Sigmoid colon (tissue), 7 donors: Measurements from ENCODE around the gene RAB25. TPM values are rescaled to one million over a fixed set of nuclear protein-coding genes. Genes with fewer than 3 reads are reported as not detected.

ENCODE experiments used
- DNase-seq: peaks from one replicate; pipeline ENCODE4 v3.0.0-alpha.2; 2019
- H3K27ac ChIP-seq, 4 donors: fragments of 200-600 bp; sonication (generic); one replicate each; pipeline ENCODE4 v1.5.1; 2016 to 2019; ENCODE audit warnings: mild to moderate bottlenecking in 1 of 4
- H3K27me3 ChIP-seq, 3 donors: fragments of 200-600 bp; sonication (generic); one replicate each; pipeline ENCODE4 v1.5.1; 2019; ENCODE audit warnings: mild to moderate bottlenecking in 1 of 3
- H3K36me3 ChIP-seq, 4 donors: fragments of 200-600 bp; sonication (generic); one replicate each; pipeline ENCODE4 v1.5.1; 2016 to 2019
- H3K4me1 ChIP-seq, 4 donors: fragments of 200-600 bp; sonication (generic); one replicate each; pipeline ENCODE4 v1.5.1; 2017 to 2019
- H3K4me3 ChIP-seq, 4 donors: fragments of 200-600 bp; sonication (generic); one replicate each; pipeline ENCODE4 v1.5.1; 2017 to 2019; ENCODE audit warnings: mild to moderate bottlenecking in 2 of 4, moderate library complexity in 1 of 4
- H3K9me3 ChIP-seq, 4 donors: fragments of 200-600 bp in 3 of 4; sonication (generic) in 3 of 4; one replicate each; pipeline versions ENCODE4 v1.5.1 to v1.6.1; 2013 to 2019
- CTCF ChIP-seq, 4 experiments: fragments of 450-650 bp in 3 of 4; fragments of 200-600 bp in 1 of 4; IDR thresholded peaks; one replicate each; pipeline ENCODE4 v1.5.1; 2016 to 2019; ENCODE audit warnings: antibody characterized with exemption in 4 of 4, mild to moderate bottlenecking in 3 of 4, moderate library complexity in 2 of 4
- EP300 ChIP-seq, 4 donors: sonication (generic); formaldehyde crosslinking; IDR thresholded peaks; one replicate each; pipeline ENCODE4 v1.6.1; 2017; ENCODE audit warnings: antibody characterized with exemption in 4 of 4
- POLR2A ChIP-seq, 2 donors: fragments of 450-650 bp; IDR thresholded peaks; one replicate each; pipeline ENCODE4 v1.6.1; 2016; ENCODE audit warnings: antibody characterized with exemption in 2 of 2, mild to moderate bottlenecking in 2 of 2, moderate library complexity in 2 of 2
- POLR2AphosphoS5 ChIP-seq, 4 donors: sonication (generic); formaldehyde crosslinking; IDR thresholded peaks; one replicate each; pipeline ENCODE4 v1.6.1; 2017; ENCODE audit warnings: antibody characterized with exemption in 4 of 4
- WGBS, 2 donors: extraction: QIAGEN DNeasy Blood & Tissue Kit; methylation state at CpG; one replicate each; pipeline ENCODE4 v1.1.7; 2013; 5-methylcytosine and 5-hydroxymethylcytosine counted together
- intact Hi-C: fragments of 100-400 bp; cut with DNase I; formaldehyde crosslinking; loops from one replicate; pipeline ENCODE4 v1.15.1; 2023
- polyA plus RNA-seq, 3 donors: library from polyadenylated mRNA; stranded (reverse); fragments of 200-250 nt; gene quantifications; one replicate each; pipeline ENCODE4 v1.2.3, GENCODE V29; 2013
- total RNA-seq, 4 donors: library from RNA; depleted of rRNA; stranded (reverse); fragments of >200 nt; gene quantifications; one replicate each; pipeline ENCODE4 v1.1.0, GENCODE V29; 2016
- donor health status: healthy with polysubstance abuse.
- donor health status: Bipolar disorder and iron deficiency.
- donor health status: healthy.

The RAB25 gene
- total and polyA plus RNA-seq, 7 donors, result 187 to 237 (median 201) TPM; not detected in 4

GRCh38 chr1:156090840-156091188 lies 29.9 kb downstream of the RAB25 start:
- peak; percentile 93 for DNase-seq
- Histone ChIP-seq H3K9me3 (no peaks in the 10 kb centered on the region), H3K4me1 (peaks cover 0 to 15% (median 5%) of the 10 kb centered on the region in 4 donors), H3K27ac (peak overlapping the region in 1 of 4 donors; percentile 9), H3K27me3 (no peaks in the 10 kb centered on the region), H3K4me3 (no peak overlapping the region), H3K36me3 (no peaks in the 10 kb centered on the region)
- intact Hi-C loops, result loop anchor here (1.0 kb wide), 1 partner anchor 134 kb away; no protein-coding TSS in a partner anchor
- no peak for TF ChIP-seq POLR2AphosphoS5 (IDR thresholded peaks at IDR 0.05)
- no peak for TF ChIP-seq POLR2A (IDR thresholded peaks at IDR 0.05)
- TF ChIP-seq EP300 (IDR thresholded peaks at IDR 0.05), result no peak
- peak; percentile 69 to 87 (median 84) for TF ChIP-seq CTCF (IDR thresholded peaks at IDR 0.05)
- WGBS, 2 donors, result 35 to 42% methylated on average over 14 of the region's 14 CpGs

DNA sequence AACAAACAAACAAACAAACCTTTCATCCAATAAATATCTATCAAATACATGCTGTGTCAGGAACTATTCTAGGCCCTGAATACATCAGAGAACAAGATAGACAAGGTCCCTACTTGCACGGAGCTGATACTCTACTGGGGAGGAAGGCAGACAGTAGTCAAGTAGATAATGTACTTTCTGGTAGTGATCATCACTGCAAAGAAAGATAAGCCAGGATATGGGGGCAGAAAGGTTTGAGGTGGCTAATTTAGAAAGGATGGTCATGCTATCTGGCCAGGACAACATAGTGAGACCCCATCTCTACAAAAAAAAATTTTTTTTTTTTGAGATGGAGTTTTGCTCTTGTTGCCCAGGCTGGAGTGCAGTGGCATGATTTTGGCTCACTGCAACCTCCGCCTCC lies 30.6 kb downstream of the RAB25 start:
- H3K4me1 ChIP-seq, result peaks cover 0 to 16% (median 6%) of the 10 kb centered on the region in 4 donors
- TF ChIP-seq POLR2AphosphoS5 (IDR thresholded peaks at IDR 0.05) (no peak), EP300 (IDR thresholded peaks at IDR 0.05) (no peak), CTCF (IDR thresholded peaks at IDR 0.05) (no peak)
- no peak for DNase-seq
- no peak overlapping the region for H3K4me3 ChIP-seq
- intact Hi-C loops, result no loop called here
- no peaks in the 10 kb centered on the region for H3K27me3 ChIP-seq
- no peak overlapping the region for H3K27ac ChIP-seq
- WGBS, 2 donors, result 79 to 84% methylated on average over 2 of the region's 2 CpGs
- H3K36me3 ChIP-seq, result no peaks in the 10 kb centered on the region
- no peaks in the 10 kb centered on the region for H3K9me3 ChIP-seq

- no peaks in the 10 kb centered on the region for H3K9me3 ChIP-seq
- no peak overlapping the region for H3K4me3 ChIP-seq
- 82 to 83% methylated on average over 3 of the region's 3 CpGs for WGBS, 2 donors
- DNase-seq, result no peak
- no peak for TF ChIP-seq POLR2AphosphoS5 (IDR thresholded peaks at IDR 0.05)
- no peak for TF ChIP-seq EP300 (IDR thresholded peaks at IDR 0.05)
- TF ChIP-seq CTCF (IDR thresholded peaks at IDR 0.05), result no peak
- no peak for TF ChIP-seq POLR2A (IDR thresholded peaks at IDR 0.05)
- peaks cover 0 to 32% (median 14%) of the 10 kb centered on the region in 4 donors for H3K4me1 ChIP-seq
- no peaks in the 10 kb centered on the region for H3K36me3 ChIP-seq
- intact Hi-C loops, result loop anchor here (1.0 kb wide), 1 partner anchor 34 kb away; no protein-coding TSS in a partner anchor
- peak overlapping the region; percentile 64 to 84 (median 75) for H3K27ac ChIP-seq
- H3K27me3 ChIP-seq, result no peaks in the 10 kb centered on the region
Observed at GRCh38 chr1:156095906-156096508, 35.0 kb downstream of the RAB25 start.

DNA sequence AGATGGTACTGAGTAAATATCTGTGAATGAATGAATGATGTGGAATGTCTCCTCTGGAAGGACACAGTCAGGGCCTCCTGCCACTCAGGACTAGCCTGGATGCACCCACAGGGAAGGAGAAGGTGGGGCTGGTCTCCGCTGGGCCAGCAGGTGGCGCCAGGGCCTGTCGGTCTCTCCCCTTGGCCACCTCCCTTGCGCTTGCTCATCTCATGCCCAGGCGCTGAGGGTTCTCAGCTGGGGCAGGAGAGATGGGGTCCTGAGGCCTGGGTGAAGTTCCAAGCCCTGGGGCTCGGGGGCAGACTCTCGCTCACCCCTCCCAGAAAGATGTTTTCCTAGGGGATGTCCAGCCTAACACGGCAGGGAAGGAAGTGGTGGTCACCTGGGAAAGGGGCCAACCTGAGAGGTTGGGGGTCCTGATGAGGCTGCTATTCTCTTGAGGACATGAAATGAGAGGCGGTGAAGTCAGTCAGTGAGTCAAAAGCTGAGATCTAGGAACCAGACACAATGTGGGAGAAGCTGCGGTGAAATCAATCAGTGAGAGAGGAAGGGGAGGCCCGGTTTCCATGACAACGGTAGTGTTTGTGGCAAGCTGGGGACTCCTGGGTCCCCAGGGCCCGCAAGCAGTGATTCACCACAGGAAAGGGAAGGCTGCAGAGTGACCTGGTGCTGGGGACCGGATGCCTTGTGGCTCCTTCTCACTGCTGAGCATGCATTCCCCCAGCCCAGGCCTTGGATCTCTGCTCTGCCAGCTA lies 35.9 kb downstream of the RAB25 start:
- peak overlapping the region; percentile 64 to 84 (median 75) for H3K27ac ChIP-seq
- no peaks in the 10 kb centered on the region for H3K9me3 ChIP-seq
- H3K36me3 ChIP-seq, result no peaks in the 10 kb centered on the region
- peaks cover 0 to 39% (median 16%) of the 10 kb centered on the region in 4 donors for H3K4me1 ChIP-seq
- no peaks in the 10 kb centered on the region for H3K27me3 ChIP-seq
- intact Hi-C loops, result loop anchor here (1.0 kb wide), 1 partner anchor 33 kb away; no protein-coding TSS in a partner anchor
- peak; percentile 96 for DNase-seq
- 18 to 31% methylated on average over 14 of the region's 14 CpGs for WGBS, 2 donors
- no peak for TF ChIP-seq POLR2A (IDR thresholded peaks at IDR 0.05)
- no peak for TF ChIP-seq EP300 (IDR thresholded peaks at IDR 0.05)
- TF ChIP-seq POLR2AphosphoS5 (IDR thresholded peaks at IDR 0.05), result peak; percentile 38 to 51 (median 40)
- TF ChIP-seq CTCF (IDR thresholded peaks at IDR 0.05), result peak; percentile 95 to 98 (median 96)
- H3K4me3 ChIP-seq, result no peak overlapping the region
